ENCODE results near the gene KRT76.

KRT76 gene

DNA sequence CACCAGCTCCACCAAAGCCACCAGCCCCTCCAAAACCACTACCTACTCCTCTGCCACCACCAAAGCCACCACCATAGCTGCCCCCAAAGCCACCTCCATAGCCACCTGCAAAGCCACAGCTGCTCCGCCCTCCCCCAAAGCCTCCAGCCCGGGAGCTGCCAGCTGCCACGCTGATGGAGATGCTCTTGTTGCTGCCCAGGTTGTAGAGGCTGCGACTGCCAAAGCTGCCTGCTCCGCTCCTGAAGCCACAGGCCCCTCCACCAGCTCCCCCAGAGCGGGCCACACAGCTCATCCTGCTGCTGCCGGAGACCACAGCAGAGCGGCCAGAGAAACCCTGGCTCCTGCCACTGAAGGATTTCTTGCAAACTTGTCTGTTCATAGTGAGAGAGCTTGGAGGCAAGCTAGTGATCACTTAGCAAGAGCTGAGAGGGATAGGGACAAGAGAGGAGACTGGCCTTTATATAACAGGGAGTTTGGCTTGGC is at the start of gene KRT76:
KRT76 (minus strand) TSS at position 433 of the 483 bp plus-strand sequence; CDS start at position 379, 54 bp downstream.
- DNase-seq, result no peak

DNA sequence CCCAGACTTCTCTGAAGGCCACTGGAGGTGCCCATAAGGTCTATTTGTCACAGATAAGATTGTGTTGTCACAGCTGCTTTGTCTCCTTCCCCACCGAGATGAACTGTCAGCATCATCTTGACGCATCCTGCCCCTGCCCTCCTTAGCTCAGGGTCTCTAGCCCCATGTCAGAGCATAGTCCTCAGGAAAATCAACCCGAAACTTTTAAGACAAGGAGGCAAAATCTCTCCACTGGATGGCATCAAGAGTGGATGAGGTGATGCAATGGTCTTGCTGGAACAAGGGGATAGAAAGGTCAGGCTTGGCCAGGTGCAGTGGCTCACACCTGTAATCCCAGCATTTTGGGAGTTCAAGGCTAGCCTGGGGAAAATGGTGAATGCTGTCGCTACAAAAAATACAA is 48.8 kb upstream of the KRT76 start:
- DNase-seq, result no peak

DNA sequence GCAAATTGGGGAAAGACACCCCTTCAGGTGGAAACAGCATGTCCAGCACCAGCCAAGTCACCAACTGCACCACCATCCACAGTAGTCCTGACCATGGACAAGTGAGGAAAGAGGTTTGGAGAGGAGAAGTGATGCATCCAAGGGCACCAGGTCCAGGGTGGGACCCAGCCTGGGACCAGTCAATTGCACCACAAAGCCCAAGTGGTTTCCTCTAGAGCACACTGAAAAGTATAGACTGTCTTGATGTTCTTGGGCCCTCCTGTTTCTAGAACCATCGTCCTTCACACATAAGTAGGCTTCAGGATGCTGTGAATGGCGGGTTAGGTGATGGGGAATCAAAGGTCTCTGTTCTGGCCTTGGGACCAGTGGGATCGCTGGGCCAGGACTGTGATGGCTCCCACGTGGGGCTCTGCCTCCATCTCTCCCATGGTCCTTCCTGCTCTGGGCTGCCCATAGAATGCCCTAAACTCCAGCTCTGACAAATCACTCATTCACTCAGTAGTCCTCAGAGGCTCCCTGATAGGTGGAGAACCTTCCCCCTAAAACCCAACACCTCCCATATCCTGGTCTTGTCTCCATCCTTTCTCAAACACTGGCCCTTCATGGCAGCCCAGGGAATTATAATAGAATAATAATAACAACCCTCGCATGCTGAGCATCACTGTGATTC is 47.7 kb upstream of the KRT76 start:
- DNase-seq, result no peak

DNA sequence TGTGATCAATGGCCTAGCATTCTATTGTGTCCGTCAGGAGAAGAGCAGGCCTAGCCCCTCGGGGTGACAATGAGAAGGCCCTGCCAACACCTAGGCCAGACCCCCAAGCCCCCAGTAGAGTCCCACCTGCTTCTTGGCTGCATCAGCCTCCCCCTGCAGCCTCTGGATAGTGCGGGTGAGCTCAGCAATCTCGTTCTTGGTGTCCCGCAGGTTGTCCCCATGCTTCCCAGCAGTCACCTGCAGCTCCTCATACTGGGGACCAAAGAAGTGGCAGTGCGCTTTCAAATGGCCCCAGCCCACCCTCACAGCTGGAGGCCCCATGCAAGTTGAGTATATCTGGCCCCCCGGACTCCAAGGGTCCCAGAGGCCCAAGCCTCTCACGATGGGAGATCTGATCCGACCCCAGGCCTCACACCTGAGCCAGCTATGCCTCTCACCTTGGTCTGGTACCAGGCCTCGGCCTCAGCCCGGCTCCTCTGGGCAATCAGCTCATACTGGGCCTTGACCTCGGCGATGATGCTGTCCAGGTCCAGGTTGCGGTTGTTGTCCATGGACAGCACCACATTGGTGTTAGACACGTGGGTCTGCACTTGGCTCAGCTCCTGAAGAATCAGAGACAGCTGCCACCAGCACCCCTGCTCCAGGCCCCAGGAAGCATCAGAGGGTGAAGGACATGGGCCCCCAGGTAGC is 46.8 kb upstream of the KRT76 start:
- no peak for DNase-seq

DNA sequence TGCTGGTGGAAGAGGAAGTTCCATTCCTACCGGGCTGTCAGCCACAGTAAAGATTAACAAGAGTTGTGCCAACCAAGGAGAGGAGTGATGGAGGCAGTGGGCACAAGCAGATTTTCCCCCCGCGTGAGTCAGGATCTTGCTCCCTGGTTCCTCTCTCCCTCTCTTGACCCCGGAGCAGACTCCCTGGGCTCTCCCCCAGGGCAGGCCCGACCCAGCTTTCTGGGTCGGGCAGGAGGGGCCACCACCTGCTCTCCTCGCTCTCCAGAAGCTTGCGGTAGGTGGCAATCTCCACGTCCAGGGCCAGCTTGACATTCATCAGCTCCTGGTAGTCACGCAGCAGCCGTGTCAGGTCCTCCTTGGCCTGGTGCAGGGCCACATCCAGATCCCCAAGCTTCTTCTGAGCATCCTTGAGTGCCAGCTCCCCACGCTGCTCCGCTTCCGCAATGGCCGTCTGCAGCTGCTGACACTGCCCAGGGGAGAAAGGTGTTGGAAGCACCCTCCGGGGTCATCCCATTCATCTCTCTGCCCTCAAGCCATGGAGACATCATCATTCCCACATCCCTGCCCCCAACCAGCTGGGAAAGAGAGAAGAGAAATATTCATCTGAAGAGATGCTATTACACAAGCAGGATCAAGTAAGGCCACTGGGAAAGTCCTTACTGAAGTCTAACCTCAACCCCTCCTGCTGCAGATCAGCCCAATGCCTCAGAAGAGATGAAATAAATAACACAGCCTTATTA is 45.8 kb upstream of the KRT76 start:
- no peak for DNase-seq

DNA sequence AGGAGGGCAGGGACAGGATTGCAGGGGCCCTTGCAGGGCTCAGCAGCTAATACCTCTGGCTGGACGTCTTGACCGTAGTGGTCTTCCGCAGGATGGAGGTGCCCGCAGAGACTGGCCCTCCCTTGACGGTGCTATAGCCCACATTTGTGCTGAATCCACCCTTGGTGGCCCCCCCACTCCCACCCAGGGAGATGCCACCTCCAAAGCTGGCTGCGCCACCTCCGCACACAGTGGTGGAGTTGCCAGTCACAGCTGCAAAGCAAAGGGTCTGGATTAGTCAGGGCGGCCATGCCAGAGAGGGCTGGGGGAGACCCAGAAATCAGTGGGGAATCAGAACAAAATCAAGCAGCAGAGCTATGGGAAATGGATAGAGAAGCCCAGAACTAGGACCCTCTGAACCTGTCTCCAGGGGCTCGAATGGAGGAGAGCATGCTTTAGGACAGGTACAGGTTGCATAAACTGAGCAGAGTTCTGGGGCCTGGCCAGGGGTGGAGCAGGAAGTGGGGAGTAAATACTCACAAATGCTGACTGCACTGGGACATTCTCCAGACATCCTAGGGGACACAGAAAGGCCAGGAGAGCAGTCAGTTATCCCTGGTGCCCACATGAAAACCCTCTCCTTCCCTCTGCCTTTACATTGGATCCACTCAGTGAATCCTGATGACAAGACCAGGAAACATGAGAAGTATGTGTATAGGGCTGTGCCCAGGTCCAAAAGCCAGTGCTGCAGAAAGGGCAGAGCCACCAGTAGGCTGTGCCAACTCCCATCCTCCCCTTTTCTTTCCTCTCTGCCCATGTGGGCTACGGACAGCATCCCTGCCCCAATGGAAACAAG is 44.9 kb upstream of the KRT76 start:
- no peak for DNase-seq

DNA sequence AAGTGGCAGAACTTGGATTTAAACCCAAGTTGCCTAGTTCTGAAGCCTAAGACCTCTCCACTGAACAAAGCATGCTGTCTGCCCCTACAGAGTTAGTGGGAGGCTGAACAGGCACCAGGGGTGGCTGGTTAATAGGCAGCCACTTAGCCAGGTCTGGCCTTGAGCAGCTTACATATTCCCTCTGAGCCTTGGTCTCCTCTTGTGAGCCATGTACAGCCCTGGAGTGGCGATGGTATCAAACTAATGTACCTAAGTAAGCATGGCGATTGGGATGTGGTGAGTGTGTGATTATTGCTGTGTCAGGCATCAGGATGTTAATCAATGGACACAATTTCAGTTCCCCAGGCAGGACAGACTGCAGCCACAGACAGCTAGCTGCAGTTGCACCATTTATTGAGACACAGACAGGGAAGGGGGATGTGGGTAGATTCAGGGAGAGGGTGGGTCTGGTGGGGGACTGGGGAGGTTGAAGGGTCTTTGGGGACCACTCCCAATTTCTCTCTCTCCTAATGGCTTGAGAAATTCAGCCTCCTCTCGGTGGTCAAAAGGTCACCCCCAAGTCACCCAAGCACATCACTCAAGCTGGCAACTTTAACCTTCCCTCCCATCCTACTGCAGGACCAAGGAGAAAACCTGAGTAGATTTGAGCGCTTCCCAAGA is 44.1 kb upstream of the KRT76 start:
- no peak for DNase-seq

DNA sequence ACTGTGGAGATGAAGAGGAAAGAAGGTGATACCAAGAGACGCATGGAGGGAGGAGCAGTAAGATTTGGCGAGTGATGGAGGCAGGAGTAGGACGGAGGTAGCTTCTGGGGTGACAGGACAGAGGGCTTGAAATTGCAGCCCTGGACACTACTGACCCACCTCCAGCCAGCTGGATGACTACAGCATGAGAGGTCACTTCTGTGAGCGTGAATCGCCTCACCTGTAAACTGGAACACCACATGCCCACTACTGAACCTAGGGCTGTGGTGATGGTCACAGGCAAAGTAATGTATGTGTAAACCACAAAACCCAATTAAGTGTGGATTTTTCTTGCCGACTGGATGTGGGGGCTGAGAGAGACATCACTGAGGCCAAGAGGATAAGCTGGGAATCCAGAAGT is 43.4 kb upstream of the KRT76 start:
- DNase-seq, result no peak

DNA sequence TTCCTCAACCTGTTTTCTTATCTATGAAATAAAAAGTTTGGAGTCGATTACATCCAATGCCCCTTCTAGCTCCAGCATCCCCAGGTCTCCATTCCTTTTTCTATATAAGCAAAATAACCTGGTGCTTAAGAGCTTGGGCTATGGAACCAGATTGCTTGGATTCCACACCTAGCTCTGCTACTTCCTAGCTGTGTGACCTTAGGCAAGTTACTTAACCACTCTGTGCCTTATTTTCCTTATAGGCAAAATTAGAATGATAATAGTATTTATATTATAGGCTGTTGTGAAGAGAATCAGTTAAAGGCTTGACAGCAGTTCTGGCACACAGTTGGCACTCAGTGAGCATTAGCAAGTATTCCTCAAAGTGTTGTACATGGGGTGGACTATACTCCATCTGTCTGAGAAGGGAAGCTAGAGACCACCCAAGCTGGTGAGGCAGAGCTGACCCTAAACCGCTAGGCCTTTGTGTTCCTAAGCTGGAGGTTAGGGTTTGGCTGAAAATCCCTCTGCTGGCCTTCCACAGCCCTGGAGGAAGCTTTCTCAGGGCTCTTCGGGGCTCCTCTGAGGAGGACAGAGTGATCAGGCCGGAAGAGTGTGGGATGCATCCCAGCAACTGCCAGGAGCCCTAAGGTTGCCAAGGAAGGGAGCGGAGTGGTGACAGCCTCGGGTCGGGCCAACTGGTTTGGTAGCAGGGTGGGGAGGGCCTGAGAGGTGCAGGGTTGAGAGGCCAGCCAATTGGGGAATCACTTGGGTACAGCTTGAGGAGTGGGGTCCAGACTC is 42.8 kb upstream of the KRT76 start:
- no peak for DNase-seq

DNA sequence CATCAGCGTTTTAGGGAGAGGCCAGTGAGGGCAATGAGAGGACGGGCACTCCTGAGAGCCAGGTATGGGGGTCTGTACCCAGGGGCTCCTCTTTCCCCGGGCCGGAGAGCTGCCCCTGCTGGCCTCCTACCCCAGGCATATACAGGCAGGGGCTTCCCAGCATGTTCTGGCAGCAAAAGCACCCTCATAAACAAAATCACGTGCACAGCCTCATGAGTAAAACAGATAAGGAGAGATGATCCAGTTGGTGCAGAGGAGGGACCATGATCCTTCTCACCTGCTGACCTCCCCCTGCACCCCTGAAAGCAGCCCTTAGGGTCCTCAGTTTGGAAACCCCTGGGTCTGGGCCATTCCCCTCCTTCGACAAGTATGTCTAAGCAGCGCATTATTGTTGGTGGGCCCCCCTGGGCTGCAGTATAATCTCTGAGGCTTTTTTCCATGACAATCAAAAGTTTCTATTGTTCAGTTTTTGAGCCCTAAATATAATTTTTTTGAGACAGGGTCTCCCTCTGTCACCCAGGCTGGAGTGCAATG is 41.8 kb upstream of the KRT76 start:
- DNase-seq, result no peak

DNA sequence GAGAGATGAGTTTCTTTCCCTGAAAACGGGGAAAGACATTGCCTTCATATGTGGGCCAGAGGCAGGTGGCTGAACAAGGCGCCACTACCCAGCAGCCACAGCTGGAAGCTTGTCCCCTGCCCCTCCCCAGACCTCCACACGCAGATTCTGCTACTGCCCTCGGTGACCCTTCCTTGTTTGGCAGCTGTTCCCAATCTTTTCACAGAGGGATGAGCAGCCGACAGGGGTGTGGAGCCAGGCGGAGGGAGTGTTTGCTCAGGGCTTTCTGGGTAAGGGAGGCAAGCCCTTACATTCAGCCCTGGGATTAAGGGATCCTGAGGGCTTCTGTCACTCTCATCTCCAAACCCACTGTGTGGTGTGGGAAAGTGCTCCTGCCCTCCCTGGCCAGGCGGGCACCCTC is 41.2 kb upstream of the KRT76 start:
- no peak for DNase-seq

DNA sequence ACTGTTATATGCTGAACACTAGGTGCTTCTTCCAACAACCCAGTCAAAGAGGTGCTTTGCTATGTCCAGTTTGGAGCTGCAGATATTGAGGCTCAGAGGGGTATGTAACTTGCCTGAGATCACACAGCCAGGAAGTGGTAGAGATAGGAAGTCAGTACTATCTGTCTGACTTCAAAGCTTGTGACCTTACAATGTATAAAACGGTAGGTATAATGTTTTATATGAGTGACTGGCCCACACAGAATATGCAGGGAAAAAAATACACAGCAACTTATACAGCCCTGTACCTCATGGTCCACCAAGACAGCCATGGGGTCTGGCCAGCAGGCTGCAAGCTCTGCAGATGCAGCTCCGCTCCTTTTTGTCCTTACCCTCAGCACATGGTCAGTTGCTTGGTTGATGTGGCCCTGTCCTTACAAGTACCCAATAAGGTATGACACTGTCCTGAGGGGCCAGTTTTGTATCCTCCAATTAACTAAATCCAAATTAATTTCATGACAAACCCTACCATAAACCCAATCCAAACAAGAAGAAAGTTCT is 40.6 kb upstream of the KRT76 start:
- no peak for DNase-seq

DNA sequence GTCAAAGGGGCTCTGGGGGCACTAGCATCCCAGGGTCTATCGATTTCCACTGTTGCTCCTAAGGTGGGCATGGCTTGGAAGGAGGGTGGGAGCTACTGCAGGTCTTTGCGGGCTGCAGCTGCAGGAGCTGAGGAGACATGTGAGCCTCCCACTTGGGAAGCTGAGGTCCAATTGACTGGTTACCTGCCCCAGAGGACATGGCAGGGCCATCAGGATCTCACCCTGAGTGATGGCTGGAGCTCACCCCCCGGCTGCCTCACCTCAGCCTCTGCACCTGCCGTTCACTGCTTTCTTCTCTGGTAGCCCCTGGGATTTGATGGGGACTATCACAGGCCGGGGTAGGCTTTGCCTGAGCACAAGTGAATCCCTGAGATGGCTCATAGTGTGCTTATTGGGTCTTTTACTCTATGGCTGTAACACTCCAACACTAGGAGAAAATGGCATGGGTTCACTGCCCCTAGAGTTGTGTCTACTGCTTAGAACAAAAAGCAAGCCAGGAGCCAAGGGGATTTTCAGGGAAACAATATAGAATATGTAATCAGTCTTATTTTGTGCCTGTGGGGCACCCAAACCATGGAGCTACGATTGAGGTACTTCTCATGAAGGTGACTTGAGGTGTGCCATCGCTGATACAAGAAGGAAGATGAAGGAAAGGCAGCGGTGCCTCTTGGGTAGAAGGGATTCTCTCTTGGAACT is 40.0 kb upstream of the KRT76 start:
- DNase-seq, result no peak

DNA sequence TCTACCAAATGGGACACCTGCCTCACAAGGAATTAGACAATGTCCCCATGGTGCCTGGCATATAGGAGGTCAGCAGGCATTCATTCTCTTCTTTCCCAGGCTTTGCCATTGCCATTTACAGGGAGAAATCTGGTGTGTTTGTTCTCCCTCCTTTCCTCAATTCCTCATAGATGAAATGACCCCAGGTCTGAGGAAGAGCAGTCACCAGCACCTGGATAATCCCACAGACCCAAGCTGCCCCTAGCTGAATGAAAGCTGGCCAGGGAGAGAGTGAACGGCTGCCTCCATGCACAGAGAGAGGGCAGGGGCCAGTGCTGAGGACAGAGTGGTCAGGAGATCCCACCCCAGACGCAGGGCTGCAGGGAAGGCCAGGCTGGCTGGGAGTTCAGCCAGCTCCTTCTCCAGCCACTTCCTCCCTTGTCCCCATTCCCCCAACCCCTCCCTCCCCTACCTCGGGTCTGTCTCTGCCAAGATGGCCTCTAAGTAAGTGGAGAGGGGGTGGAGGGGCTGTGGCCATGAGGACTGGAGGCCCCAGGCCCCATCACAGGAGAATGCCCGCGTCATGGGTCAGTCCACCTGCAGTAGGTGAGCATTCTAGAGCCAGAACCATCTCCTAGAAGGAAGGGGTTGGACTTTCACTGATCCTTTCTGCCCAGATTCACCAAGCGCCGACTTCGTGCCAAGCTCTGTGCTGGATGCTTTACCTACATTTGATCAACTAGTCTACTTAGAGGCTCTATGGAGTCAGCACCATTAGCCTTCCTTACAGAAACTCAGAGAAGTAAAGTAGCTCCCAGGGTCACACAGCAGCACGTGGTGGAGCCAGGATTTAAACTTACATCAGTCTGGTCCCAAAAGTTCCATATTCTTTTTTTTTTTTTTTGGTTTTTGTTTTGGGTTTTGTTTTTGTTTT is 38.8 kb upstream of the KRT76 start:
- no peak for DNase-seq

DNA sequence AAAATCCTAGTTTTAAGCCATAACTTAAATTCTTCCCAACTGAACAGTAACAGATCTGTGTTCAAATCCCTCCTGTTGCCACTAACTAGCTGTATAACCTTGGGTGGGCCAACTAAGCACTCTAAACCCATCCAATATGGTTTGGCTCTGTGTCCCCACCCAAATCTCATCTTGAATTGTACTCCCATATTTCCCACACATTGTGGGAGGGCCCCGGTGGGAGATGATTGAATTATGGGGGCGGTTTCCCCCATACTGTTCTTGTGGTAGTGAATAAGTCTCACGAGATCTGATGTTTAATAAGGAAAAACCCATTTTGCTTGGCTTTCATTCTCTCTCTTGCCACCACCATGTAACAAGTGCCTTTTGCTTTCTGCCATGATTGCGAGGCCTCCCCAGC is 38.0 kb upstream of the KRT76 start:
- DNase-seq, result no peak

DNA sequence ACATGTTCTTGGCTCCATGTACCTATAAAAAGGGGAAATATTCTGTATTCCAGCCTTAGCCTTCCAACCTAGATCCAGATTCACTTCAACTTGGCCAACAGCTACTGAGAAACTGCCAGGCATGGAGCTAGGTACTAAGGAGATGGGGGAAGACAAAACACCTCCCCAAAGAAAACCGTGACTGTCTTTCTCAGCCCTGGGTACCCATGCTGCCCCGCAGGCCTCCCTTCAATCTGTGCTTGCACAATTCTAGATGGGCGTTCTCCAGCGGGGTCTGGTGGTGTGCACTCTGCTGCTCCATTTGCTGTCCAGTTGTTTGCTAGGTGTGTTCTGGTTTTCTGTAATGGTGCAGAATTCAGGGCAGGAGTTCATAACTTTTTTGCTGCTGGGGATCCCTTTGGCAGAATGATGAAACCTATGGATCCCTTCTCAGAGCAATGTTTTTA is 37.6 kb upstream of the KRT76 start:
- no peak for DNase-seq

DNA sequence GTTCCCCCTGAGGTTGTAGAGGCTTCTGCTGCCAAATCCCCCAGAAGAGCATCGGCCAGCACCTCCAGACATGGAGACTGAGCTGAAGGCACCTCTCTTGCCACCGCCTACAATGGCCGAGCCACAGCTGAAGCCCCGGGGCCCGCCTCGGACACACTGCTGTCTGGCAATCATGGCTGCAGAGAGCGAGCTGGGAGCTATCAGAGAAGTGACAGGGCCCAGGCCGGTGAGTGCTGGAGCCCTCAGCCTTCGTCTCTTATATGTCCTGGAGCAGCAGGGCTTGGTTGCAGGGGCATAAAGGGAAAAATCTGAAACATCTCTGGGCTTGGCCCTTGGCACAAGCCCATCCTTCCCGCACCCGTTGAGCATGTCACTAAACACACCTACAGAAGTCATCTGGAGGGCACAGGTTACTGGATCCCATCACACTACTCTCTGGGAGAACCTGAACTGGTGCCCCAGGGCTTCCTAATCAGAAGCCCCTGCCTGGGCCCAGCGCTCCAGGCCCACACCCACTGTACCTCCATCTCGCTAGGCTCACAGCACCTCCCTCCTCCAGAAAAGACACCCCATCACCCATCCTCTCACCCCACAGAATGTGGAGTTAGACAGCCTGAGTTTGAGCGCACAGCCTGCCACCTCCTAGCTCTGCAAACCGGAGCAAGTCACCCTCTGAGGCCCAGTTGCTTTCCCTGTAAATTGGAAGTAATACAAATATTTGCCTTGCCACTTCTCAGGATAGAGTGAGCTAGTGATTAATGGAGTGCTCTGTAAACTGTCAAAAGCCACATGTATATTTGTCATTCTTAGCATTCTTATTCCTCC is 37.0 kb upstream of the KRT76 start, which contains the start of gene KRT4:
KRT4 (minus strand) TSS at position 232 of the 825 bp plus-strand sequence; CDS start at position 174, 58 bp downstream.
- no peak for DNase-seq

DNA sequence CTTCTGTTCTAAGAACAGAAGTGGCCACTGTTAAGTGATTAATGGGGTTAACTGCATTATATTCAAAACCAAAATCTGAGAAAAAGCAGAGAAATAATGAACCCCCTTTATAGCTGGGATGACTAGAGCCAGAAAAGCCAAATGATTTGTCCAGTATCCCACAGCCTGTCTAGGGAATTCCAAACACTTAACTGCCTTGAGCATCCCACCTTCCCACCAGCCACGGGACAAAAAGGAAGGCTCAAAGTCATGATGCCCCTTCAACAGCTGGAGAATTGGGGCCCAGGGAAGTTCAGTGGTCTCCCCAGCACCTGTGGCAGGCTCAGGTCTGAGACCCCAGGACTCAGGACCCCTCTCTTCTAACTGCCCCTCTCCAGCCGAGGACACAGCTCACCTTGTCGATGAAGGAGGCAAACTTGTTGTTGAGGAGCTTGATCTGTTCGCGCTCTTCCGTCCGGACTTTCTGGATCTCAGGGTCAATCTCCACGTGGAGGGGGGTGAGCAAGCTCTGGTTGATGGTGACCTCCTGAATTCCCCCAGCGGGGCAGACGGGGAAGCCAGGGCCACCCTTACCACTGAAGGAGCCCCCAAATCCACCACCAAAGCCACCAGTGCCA is 36.2 kb upstream of the KRT76 start:
- DNase-seq, result no peak

All from CD4-positive, alpha-beta T cell treated with Interleukin-4 for 4 hours (primary cell).